HCT116 (cell line): ENCODE results near the gene TAPT1. TPM values are rescaled to one million over a fixed set of nuclear protein-coding genes. Genes with fewer than 3 reads are reported as not detected.

Experiments
- ATAC-seq: fragments of 200-7000 bp; cut with Tn5 transposase; 2 replicates; pipeline ENCODE4 v1.9.1; 2020; ENCODE audit warnings: mild to moderate bottlenecking, moderate library complexity
- BruUV-seq: library from RNA; stranded (reverse); fragments of 400-500 nt; replicated peaks from 2 replicates; lab custom pipeline; 2021; lab: Mats Ljungman, UMichigan
- CTCF ChIA-PET: fragments of 300-600 bp; sonication (Branson Sonifier 250); formaldehyde crosslinking; loops from one replicate; lab custom pipeline; 2021; ENCODE audit warnings: antibody characterized with exemption; lab: Charles Lee
- POLR2A ChIA-PET: fragments of 300-600, 350-600 bp; sonication (Branson Sonifier 250); formaldehyde crosslinking; loops from one replicate; lab custom pipeline; 2021; ENCODE audit warnings: antibody characterized with exemption; lab: Charles Lee
- RAD21 ChIA-PET, 2 experiments: fragments of 300-600 bp; sonication (Branson Sonifier 250); formaldehyde crosslinking; loops; one replicate each; lab custom pipeline; 2023; ENCODE audit warnings: low total read pairs in 2 of 2; ENCODE audit not compliant: uncharacterized antibody in 2 of 2, unreplicated experiment in 2 of 2, low non-redundant PET in 1 of 2; lab: Charles Lee
- DNase-seq: peaks from one replicate; pipeline ENCODE4 v3.0.0-alpha.2; 2010; ENCODE audit warnings: low read depth, low spot score
- H2AFZ ChIP-seq: fragments of 200-600 bp; shearing (Covaris generic), sonication (generic); 2 replicates; pipeline ENCODE4 v1.6.1; 2017; ENCODE audit warnings: low read depth, mixed run types, mixed read lengths, antibody characterized with exemption, low read length; ENCODE audit not compliant: poor library complexity, severe bottlenecking
- H3K27ac ChIP-seq: 2 replicates; pipeline ENCODE4 v1.5.1; 2012; ENCODE audit warnings: low read depth, low read length
- H3K27me3 ChIP-seq: fragments of 200-600 bp; sonication (generic); 2 replicates; pipeline ENCODE4 v1.6.1; 2016; ENCODE audit warnings: mixed run types, low read length, mixed read lengths; ENCODE audit not compliant: insufficient read depth
- H3K36me3 ChIP-seq, 2 experiments: fragments of 200-500 bp in 1 of 2; fragments of 200-600 bp in 1 of 2; sonication (Bioruptor generic) in 1 of 2; sonication (generic) in 1 of 2; 2 replicates each; pipeline versions ENCODE4 v1.5.1 to v1.6.1; 2014 to 2016; ENCODE audit warnings: low read length in 2 of 2, inconsistent platforms in 1 of 2, mixed read lengths in 1 of 2, mixed run types in 1 of 2; ENCODE audit not compliant: insufficient read depth in 2 of 2, control insufficient read depth in 1 of 2
- H3K4me1 ChIP-seq, 2 experiments: fragments of 200-600 bp in 1 of 2; sonication (generic) in 1 of 2; 2 replicates each; pipeline versions ENCODE4 v1.5.1 to v1.6.1; 2012 to 2017; ENCODE audit warnings: low read length in 2 of 2, inconsistent platforms in 1 of 2, mild to moderate bottlenecking in 1 of 2, mixed read lengths in 1 of 2, mixed run types in 1 of 2, moderate library complexity in 1 of 2; ENCODE audit not compliant: insufficient read depth in 2 of 2, control insufficient read depth in 1 of 2
- H3K4me2 ChIP-seq: fragments of 200-600 bp; sonication (generic); 2 replicates; pipeline ENCODE4 v1.6.1; 2017; ENCODE audit warnings: mixed run types, low read length, mixed read lengths
- H3K4me3 ChIP-seq, 2 experiments: fragments of 200-600 bp in 1 of 2; sonication (generic) in 1 of 2; replicated peaks in 1 of 2; 2 replicates each; pipeline ENCODE4 v1.5.1; 2011 to 2016; ENCODE audit warnings: low read length in 2 of 2, control low read depth in 1 of 2, low read depth in 1 of 2, mild to moderate bottlenecking in 1 of 2, mixed read lengths in 1 of 2, mixed run types in 1 of 2
- H3K79me2 ChIP-seq: fragments of 200-600 bp; sonication (generic); 2 replicates; pipeline ENCODE4 v1.6.1; 2017; ENCODE audit warnings: mild to moderate bottlenecking, mixed run types, low read length, moderate library complexity, mixed read lengths; ENCODE audit not compliant: insufficient read depth
- H3K9ac ChIP-seq: fragments of 200-600 bp; sonication (generic); 2 replicates; pipeline ENCODE4 v1.6.1; 2016; ENCODE audit warnings: low read length, mixed read lengths
- H3K9me2 ChIP-seq: fragments of 200-600 bp; sonication (generic), shearing (Covaris generic); 2 replicates; pipeline ENCODE4 v1.6.1; 2017; ENCODE audit warnings: mixed run types, mild to moderate bottlenecking, moderate library complexity; ENCODE audit not compliant: insufficient read depth
- H3K9me3 ChIP-seq, 2 experiments: fragments of 200-500 bp in 1 of 2; fragments of 200-600 bp in 1 of 2; sonication (Bioruptor generic) in 1 of 2; sonication (generic) in 1 of 2; 2 replicates each; pipeline ENCODE4 v1.6.1; 2014 to 2017; ENCODE audit warnings: low read length in 2 of 2, mixed read lengths in 2 of 2, inconsistent platforms in 1 of 2, low read depth in 1 of 2, mild to moderate bottlenecking in 1 of 2, mixed run types in 1 of 2, moderate library complexity in 1 of 2; ENCODE audit not compliant: control insufficient read depth in 1 of 2, insufficient read depth in 1 of 2
- H4K20me1 ChIP-seq: fragments of 200-600 bp; sonication (generic), shearing (Covaris generic); 2 replicates; pipeline ENCODE4 v1.6.1; 2017; ENCODE audit warnings: mixed run types, mild to moderate bottlenecking, moderate library complexity; ENCODE audit not compliant: insufficient read depth
- ATF3 ChIP-seq: IDR thresholded peaks from 2 replicates; pipeline ENCODE4 v1.6.1; 2012
- CEBPB ChIP-seq: IDR thresholded peaks from 2 replicates; pipeline ENCODE4 v1.6.1; 2012; ENCODE audit warnings: low read depth
- CTCF ChIP-seq, 3 experiments: fragments of 200-600 bp in 1 of 3; sonication (generic) in 1 of 3; IDR thresholded peaks in 2 of 3; conservative IDR thresholded peaks in 1 of 3; 2 replicates each; pipeline ENCODE4 v1.5.1; 2012 to 2017; ENCODE audit warnings: low read depth in 2 of 3, low read length in 2 of 3, antibody characterized with exemption in 1 of 3, borderline replicate concordance in 1 of 3, control low read depth in 1 of 3, mild to moderate bottlenecking in 1 of 3, mixed read lengths in 1 of 3, mixed run types in 1 of 3, moderate library complexity in 1 of 3; ENCODE audit not compliant: insufficient read depth in 1 of 3
- ELF1 ChIP-seq: IDR thresholded peaks from 2 replicates; pipeline ENCODE4 v1.6.1; 2012; ENCODE audit warnings: low read depth, borderline replicate concordance
- EZH2 ChIP-seq: fragments of 200-600 bp; sonication (generic); IDR thresholded peaks from 2 replicates; pipeline ENCODE4 v1.6.1; 2017; ENCODE audit warnings: antibody characterized with exemption, mixed run types
- EZH2phosphoT487 ChIP-seq: fragments of 200-600 bp; IDR thresholded peaks from 2 replicates; pipeline ENCODE4 v1.6.1; 2018; ENCODE audit warnings: antibody characterized with exemption, borderline replicate concordance
- FOSL1 ChIP-seq: IDR thresholded peaks from 2 replicates; pipeline ENCODE4 v1.6.1; 2012; ENCODE audit warnings: low read depth
- JUND ChIP-seq: IDR thresholded peaks from 2 replicates; pipeline ENCODE4 v1.6.1; 2012
- MAX ChIP-seq: IDR thresholded peaks from 2 replicates; pipeline ENCODE4 v1.6.1; 2012
- RAD21 ChIP-seq: IDR thresholded peaks from 2 replicates; pipeline ENCODE4 v1.6.1; 2012; ENCODE audit warnings: low read depth, mild to moderate bottlenecking
- SP1 ChIP-seq: IDR thresholded peaks from 2 replicates; pipeline ENCODE4 v1.6.1; 2012; ENCODE audit warnings: low read depth
- YY1 ChIP-seq: IDR thresholded peaks from 2 replicates; pipeline ENCODE4 v1.6.1; 2011; ENCODE audit warnings: low read length, low read depth, moderate library complexity, mild to moderate bottlenecking; ENCODE audit not compliant: insufficient replicate concordance; ENCODE audit errors: extremely low read depth
- ZFX ChIP-seq: fragments of 450-650 bp; IDR thresholded peaks from 2 replicates; pipeline ENCODE4 v1.6.1; 2017
- ZNF274 ChIP-seq: fragments of 200-500 bp; sonication (Bioruptor generic); IDR thresholded peaks from 2 replicates; pipeline ENCODE4 v1.6.1; 2014; ENCODE audit warnings: mild to moderate bottlenecking, low read depth, low read length, inconsistent platforms
- intact Hi-C: fragments of 100-400 bp; cut with micrococcal nuclease; formaldehyde crosslinking; loops from 2 replicates; pipeline ENCODE4 v1.10.0; 2022
- total RNA-seq: library from RNA; stranded (reverse); gene quantifications from one replicate; pipeline ENCODE4 v1.2.1, GENCODE V29; 2021; ENCODE audit not compliant: unreplicated experiment

Gene TAPT1
- total RNA-seq, 1 experiment from 2014 or later = 11.7 TPM

GRCh38 chr4:16206301-16206700, 20.0 kb downstream of the TAPT1 start (continued):
- TF ChIP-seq ATF3 (no peak), SP1 (no peak), EZH2 (no peak), ELF1 (no peak), JUND (no peak), ZNF274 (no peak), YY1 (no peak), ZFX (no peak), RAD21 (no peak)
- TF ChIP-seq, all 23 proteins: peak for 0

GRCh38 chr4:16205298-16206164, 20.7 kb downstream of the TAPT1 start:
- TF ChIP-seq SP1 (no peak), ZFX (no peak), MAX (no peak), FOSL1 (no peak), CEBPB (no peak), CTCF (IDR thresholded peaks at IDR 0.05 in 2 of 3, conservative IDR thresholded peaks at IDR 0.05 in 1 of 3; ENCODE audit: borderline replicate concordance in 1 of 3, insufficient read depth in 1 of 3, low read depth in 2 of 3, low read length in 2 of 3) (peak; percentile 23 to 67 (median 60); a peak in 5 of 6 replicates), EZH2 (no peak), RAD21 (peak; percentile 29; the same call in 1 of the 2 replicates), YY1 (no peak), EZH2phosphoT487 (no peak)

More at GRCh38 chr4:16205298-16206164, 20.7 kb downstream of the TAPT1 start:
- Histone ChIP-seq H3K4me3 (no peak overlapping the region), H4K20me1 (no peaks in the 10 kb centered on the region), H3K4me1 (no peaks in the 10 kb centered on the region), H3K36me3 (no peaks in the 10 kb centered on the region), H3K27me3 (no peaks in the 10 kb centered on the region), H2AFZ (no peak overlapping the region), H3K79me2 (no peaks in the 10 kb centered on the region), H3K27ac (no peak overlapping the region), H3K9me2 (no peaks in the 10 kb centered on the region), H3K9ac (no peak overlapping the region), H3K9me3 (no peaks in the 10 kb centered on the region), H3K4me2 (no peak overlapping the region)
- ChIA-PET POLR2A (no interaction called here), RAD21 (no interaction called here), CTCF (interaction anchor here (0.6 to 1.4 kb wide), 13 partner anchors 8 to 180 kb away, joined by 3 to 18 read pairs (median 4); no protein-coding TSS in a partner anchor)
- intact Hi-C loops = no loop called here
- ATAC-seq = peak; percentile 83
- no peak for DNase-seq
- BruUV-seq = no TSS peak
